NCI-H1105 (cell line): ENCODE measurements around the gene PTGES.
A peak's percentile ranks its signal among the peaks of the same experiment; 100 is the strongest.

Source experiments
- DNase-seq: peaks from one replicate; lab custom pipeline; 2025; lab: John Stamatoyannopoulos, UW

The PTGES gene

GRCh38 chr9:129718647-129719046, 34.2 kb downstream of the PTGES start:
- DNase-seq, result no peak

- no peak for DNase-seq
These were observed 34.9 kb downstream of the PTGES start for GRCh38 chr9:129717991-129718390.

- DNase-seq, result no peak
These were observed 36.8 kb downstream of the PTGES start for GRCh38 chr9:129716091-129716490.

- no peak for DNase-seq
These were observed 38.3 kb downstream of the PTGES start for GRCh38 chr9:129714511-129715061.

GRCh38 chr9:129713402-129713679, 39.5 kb downstream of the PTGES start:
- no peak for DNase-seq

GRCh38 chr9:129712634-129713401, 40.0 kb downstream of the PTGES start:
- no peak for DNase-seq

- DNase-seq, result no peak
These were observed 42.7 kb downstream of the PTGES start for GRCh38 chr9:129710169-129710453.

- DNase-seq, result no peak
These were observed 43.2 kb downstream of the PTGES start for GRCh38 chr9:129709438-129710168.

GRCh38 chr9:129708793-129709192, 44.0 kb downstream of the PTGES start:
- no peak for DNase-seq

GRCh38 chr9:129704807-129705206, 48.0 kb downstream of the PTGES start:
- DNase-seq, result no peak

GRCh38 chr9:129703667-129704355, 49.0 kb downstream of the PTGES start:
- DNase-seq, result no peak

GRCh38 chr9:129702589-129703520, 50.0 kb downstream of the PTGES start:
- DNase-seq, result no peak

- DNase-seq, result no peak
These were observed 51.3 kb downstream of the PTGES start for GRCh38 chr9:129701549-129701948.

- DNase-seq, result no peak
These were observed 51.8 kb downstream of the PTGES start for GRCh38 chr9:129701054-129701453.

GRCh38 chr9:129698254-129698757, 54.5 kb downstream of the PTGES start:
- DNase-seq, result no peak

- DNase-seq, result no peak
These were observed 55.1 kb downstream of the PTGES start for GRCh38 chr9:129697656-129698253.

GRCh38 chr9:129696944-129697655, 55.7 kb downstream of the PTGES start:
- DNase-seq, result peak; percentile 31

- DNase-seq, result no peak
These were observed 57.0 kb downstream of the PTGES start for GRCh38 chr9:129695870-129696269.

GRCh38 chr9:129694243-129694646, 58.6 kb downstream of the PTGES start:
- DNase-seq, result no peak

GRCh38 chr9:129693741-129694140, 59.1 kb downstream of the PTGES start:
- no peak for DNase-seq

- no peak for DNase-seq
These were observed 60.3 kb downstream of the PTGES start for GRCh38 chr9:129692534-129692933.
